HepG2 (cell line): ENCODE measurements around the gene METTL4. TPM values are rescaled to one million over a fixed set of nuclear protein-coding genes. Genes with fewer than 3 reads are reported as not detected.
A peak's percentile ranks its signal among the peaks of the same experiment; 100 is the strongest.

ENCODE experiments used
- ADNP ChIP-seq: sonication (generic); formaldehyde crosslinking; IDR thresholded peaks from 2 replicates; pipeline ENCODE4 v1.4.0; 2020; ENCODE audit warnings: missing genetic modification reagents
- ATAD3A ChIP-seq: sonication (generic); formaldehyde crosslinking; IDR thresholded peaks from 2 replicates; pipeline ENCODE4 v1.4.0; 2020; ENCODE audit warnings: missing genetic modification reagents
- CCAR2 ChIP-seq: fragments of 200-400 bp; formaldehyde crosslinking; optimal IDR thresholded peaks from 2 replicates; pipeline ENCODE3; 2018; ENCODE audit warnings: low read depth, mild to moderate bottlenecking, low read length, moderate library complexity
- CERS6 ChIP-seq: sonication (generic); formaldehyde crosslinking; IDR thresholded peaks from 2 replicates; pipeline ENCODE4 v1.5.0; 2020; ENCODE audit warnings: missing genetic modification reagents
- GFI1 ChIP-seq: sonication (generic); formaldehyde crosslinking; IDR thresholded peaks from 2 replicates; pipeline ENCODE4 v1.5.0; 2020; ENCODE audit warnings: missing genetic modification reagents, mild to moderate bottlenecking, borderline replicate concordance
- HOXA5 ChIP-seq: sonication (generic); formaldehyde crosslinking; IDR thresholded peaks from 2 replicates; pipeline ENCODE4 v1.4.0; 2020; ENCODE audit warnings: missing genetic modification reagents
- NFYB ChIP-seq: sonication (generic); formaldehyde crosslinking; IDR thresholded peaks from 2 replicates; pipeline ENCODE4 v1.4.0; 2020; ENCODE audit warnings: missing genetic modification reagents
- RELA ChIP-seq: sonication (generic); formaldehyde crosslinking; IDR thresholded peaks from 2 replicates; pipeline ENCODE4 v1.4.0; 2020; ENCODE audit warnings: missing genetic modification reagents
- RFX1 ChIP-seq: fragments of 450-650 bp; IDR thresholded peaks from 2 replicates; pipeline ENCODE4 v1.6.1; 2017
- RFX3 ChIP-seq: IDR thresholded peaks from 2 replicates; pipeline ENCODE4 v1.6.1; 2016; ENCODE audit warnings: missing biosample characterization, missing genetic modification reagents
- TARDBP ChIP-seq: sonication (generic); formaldehyde crosslinking; IDR thresholded peaks from 2 replicates; pipeline ENCODE4 v1.8.0; 2022; ENCODE audit warnings: mild to moderate bottlenecking, missing genetic modification reagents
- ZBTB49 ChIP-seq: sonication (generic); formaldehyde crosslinking; IDR thresholded peaks from 2 replicates; pipeline ENCODE4 v1.4.0; 2020; ENCODE audit warnings: missing genetic modification reagents, borderline replicate concordance
- ZNF280B ChIP-seq: sonication (generic); formaldehyde crosslinking; IDR thresholded peaks from 2 replicates; pipeline ENCODE4 v1.5.0; 2020; ENCODE audit warnings: missing genetic modification reagents, mild to moderate bottlenecking, borderline replicate concordance
- ZNF574 ChIP-seq: sonication (generic); formaldehyde crosslinking; IDR thresholded peaks from 2 replicates; pipeline ENCODE4 v1.4.0; 2020; ENCODE audit warnings: missing genetic modification reagents
- ZNF674 ChIP-seq: sonication (generic); formaldehyde crosslinking; IDR thresholded peaks from 2 replicates; pipeline ENCODE4 v1.5.0; 2020; ENCODE audit warnings: low read depth, mild to moderate bottlenecking, missing genetic modification reagents
- ZNF720 ChIP-seq: sonication (generic); formaldehyde crosslinking; IDR thresholded peaks from 2 replicates; pipeline ENCODE4 v1.4.0; 2020; ENCODE audit warnings: missing genetic modification reagents
- ZNF773 ChIP-seq: sonication (generic); formaldehyde crosslinking; IDR thresholded peaks from 2 replicates; pipeline ENCODE4 v1.4.0; 2020; ENCODE audit warnings: missing genetic modification reagents, borderline replicate concordance
- ZSCAN30 ChIP-seq: sonication (generic); formaldehyde crosslinking; IDR thresholded peaks from 2 replicates; pipeline ENCODE4 v1.5.0; 2020; ENCODE audit warnings: mild to moderate bottlenecking, missing genetic modification reagents
- polyA plus RNA-seq, 8 experiments: library from polyadenylated mRNA; depleted of rRNA in 3 of 8; stranded (reverse) in 7 of 8; unstranded in 1 of 8; fragments of >200 nt; fragmentation: Illumina TruSeq in 4 of 8; extraction: Trizol in 4 of 8; gene quantifications; 2 replicates each; pipeline versions ENCODE4 v1.2.1 to v1.2.3, GENCODE V29; 2011 to 2016; ENCODE audit warnings: low read depth in 4 of 8, missing spikeins in 1 of 8, mixed read lengths in 1 of 8; ENCODE audit not compliant: insufficient read depth in 1 of 8
- total RNA-seq, 5 experiments: library from RNA; depleted of rRNA; stranded (reverse); fragments of >200 nt; fragmentation: Illumina TruSeq; extraction: Trizol; gene quantifications; 2 replicates each; pipeline ENCODE4 v1.2.3, GENCODE V29; 2016; ENCODE audit warnings: low read depth in 1 of 5
- TF ChIP-seq, protein P1 (sequence below), 2 experiments: IDR thresholded peaks; 2 replicates each; pipeline ENCODE4 v1.6.1; 2011 to 2012; ENCODE audit warnings: low read length in 2 of 2, borderline replicate concordance in 1 of 2, low read depth in 1 of 2, mild to moderate bottlenecking in 1 of 2, moderate library complexity in 1 of 2
- TF ChIP-seq, protein P2 (sequence below): sonication (generic); formaldehyde crosslinking; IDR thresholded peaks from 2 replicates; pipeline ENCODE4 v1.8.1; 2023; ENCODE audit warnings: mild to moderate bottlenecking, missing genetic modification reagents, borderline replicate concordance

METTL4 gene
- total and polyA plus RNA-seq, 2 of the 13 experiments (the other 11 are each of a cell fraction or from before 2014, with no cell fraction given), result 6.8 to 8.1 TPM

- TF ChIP-seq, protein P1, sequence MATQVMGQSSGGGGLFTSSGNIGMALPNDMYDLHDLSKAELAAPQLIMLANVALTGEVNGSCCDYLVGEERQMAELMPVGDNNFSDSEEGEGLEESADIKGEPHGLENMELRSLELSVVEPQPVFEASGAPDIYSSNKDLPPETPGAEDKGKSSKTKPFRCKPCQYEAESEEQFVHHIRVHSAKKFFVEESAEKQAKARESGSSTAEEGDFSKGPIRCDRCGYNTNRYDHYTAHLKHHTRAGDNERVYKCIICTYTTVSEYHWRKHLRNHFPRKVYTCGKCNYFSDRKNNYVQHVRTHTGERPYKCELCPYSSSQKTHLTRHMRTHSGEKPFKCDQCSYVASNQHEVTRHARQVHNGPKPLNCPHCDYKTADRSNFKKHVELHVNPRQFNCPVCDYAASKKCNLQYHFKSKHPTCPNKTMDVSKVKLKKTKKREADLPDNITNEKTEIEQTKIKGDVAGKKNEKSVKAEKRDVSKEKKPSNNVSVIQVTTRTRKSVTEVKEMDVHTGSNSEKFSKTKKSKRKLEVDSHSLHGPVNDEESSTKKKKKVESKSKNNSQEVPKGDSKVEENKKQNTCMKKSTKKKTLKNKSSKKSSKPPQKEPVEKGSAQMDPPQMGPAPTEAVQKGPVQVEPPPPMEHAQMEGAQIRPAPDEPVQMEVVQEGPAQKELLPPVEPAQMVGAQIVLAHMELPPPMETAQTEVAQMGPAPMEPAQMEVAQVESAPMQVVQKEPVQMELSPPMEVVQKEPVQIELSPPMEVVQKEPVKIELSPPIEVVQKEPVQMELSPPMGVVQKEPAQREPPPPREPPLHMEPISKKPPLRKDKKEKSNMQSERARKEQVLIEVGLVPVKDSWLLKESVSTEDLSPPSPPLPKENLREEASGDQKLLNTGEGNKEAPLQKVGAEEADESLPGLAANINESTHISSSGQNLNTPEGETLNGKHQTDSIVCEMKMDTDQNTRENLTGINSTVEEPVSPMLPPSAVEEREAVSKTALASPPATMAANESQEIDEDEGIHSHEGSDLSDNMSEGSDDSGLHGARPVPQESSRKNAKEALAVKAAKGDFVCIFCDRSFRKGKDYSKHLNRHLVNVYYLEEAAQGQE (IDR thresholded peaks at IDR 0.05; ENCODE audit: borderline replicate concordance in 1 of 2, low read depth in 1 of 2, low read length in 2 of 2), result no peak
- no peak for TF ChIP-seq ATAD3A (CRISPR knock-in tag)
- no peak for TF ChIP-seq ZBTB49 (CRISPR knock-in tag)
- TF ChIP-seq, protein P2, sequence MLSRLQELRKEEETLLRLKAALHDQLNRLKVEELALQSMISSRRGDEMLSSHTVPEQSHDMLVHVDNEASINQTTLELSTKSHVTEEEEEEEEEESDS (CRISPR knock-in tag), result no peak
- TF ChIP-seq CCAR2, result no peak
- TF ChIP-seq ZNF773 (CRISPR knock-in tag), result no peak
- 0 out of 2 replicates have a peak, but pooled peaks have one; percentile 47 for TF ChIP-seq ZNF674 (CRISPR knock-in tag)
- no peak for TF ChIP-seq ZNF574 (CRISPR knock-in tag)
- TF ChIP-seq RELA (CRISPR knock-in tag), result no peak
- no peak for TF ChIP-seq CERS6 (CRISPR knock-in tag)
- TF ChIP-seq ZNF720 (CRISPR knock-in tag), result no peak
- TF ChIP-seq ZSCAN30, result no peak
- no peak for TF ChIP-seq RFX3 (CRISPR knock-in tag)
- no peak for TF ChIP-seq TARDBP (CRISPR knock-in tag)
- no peak for TF ChIP-seq NFYB (CRISPR knock-in tag)
- no peak for TF ChIP-seq GFI1 (CRISPR knock-in tag)
- no peak for TF ChIP-seq ADNP (CRISPR knock-in tag)
- no peak for TF ChIP-seq RFX1
- TF ChIP-seq HOXA5 (CRISPR knock-in tag), result no peak
- TF ChIP-seq ZNF280B (CRISPR knock-in tag), result 0 out of 2 replicates have a peak, but pooled peaks have one; percentile 1
These were observed 519 bp downstream of the METTL4 start (continued) for GRCh38 chr18:2570772-2571199.
